HG03558 (cell line): ENCODE data around the gene WNT9B.

Source experiments
- ATAC-seq: cut with Tn5 transposase; IDR thresholded peaks from one replicate; pipeline ENCODE4 v1.9.1; 2021; ENCODE audit warnings: moderate number of reproducible peaks; ENCODE audit not compliant: unreplicated experiment; ENCODE audit errors: extremely low read depth

The WNT9B gene

GRCh38 chr17:46850688-46851028, 725 bp upstream of the WNT9B start:
- no peak for ATAC-seq

GRCh38 chr17:46853896-46854444, 2.6 kb downstream of the WNT9B start:
- no peak for ATAC-seq

GRCh38 chr17:46854515-46854914, 3.1 kb downstream of the WNT9B start:
- ATAC-seq, result no peak

DNA sequence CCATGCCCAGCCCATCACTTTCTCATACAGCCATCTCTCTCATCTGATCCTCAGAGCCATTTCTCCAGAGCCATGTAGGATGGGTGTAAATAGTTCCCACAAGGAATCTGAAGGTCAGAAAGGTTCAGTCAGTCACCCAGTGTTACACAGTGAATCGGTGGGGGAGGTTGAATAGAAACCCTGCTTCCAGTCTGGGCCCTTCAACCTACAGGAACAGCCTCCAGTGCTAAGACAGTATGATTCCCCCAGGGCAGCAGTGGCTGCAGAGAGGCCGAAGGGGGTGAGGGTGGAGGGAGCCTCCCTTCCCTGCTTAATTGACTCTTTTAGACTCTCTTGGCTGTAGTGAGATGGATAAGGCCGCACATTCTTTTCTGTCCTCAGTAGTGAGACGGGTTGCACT, 3.6 kb downstream of the WNT9B start:
- ATAC-seq, result no peak

- no peak for ATAC-seq
These were observed 6.2 kb downstream of the WNT9B start for GRCh38 chr17:46857600-46857999.

GRCh38 chr17:46859996-46860395, 8.6 kb downstream of the WNT9B start:
- ATAC-seq, result no peak

DNA sequence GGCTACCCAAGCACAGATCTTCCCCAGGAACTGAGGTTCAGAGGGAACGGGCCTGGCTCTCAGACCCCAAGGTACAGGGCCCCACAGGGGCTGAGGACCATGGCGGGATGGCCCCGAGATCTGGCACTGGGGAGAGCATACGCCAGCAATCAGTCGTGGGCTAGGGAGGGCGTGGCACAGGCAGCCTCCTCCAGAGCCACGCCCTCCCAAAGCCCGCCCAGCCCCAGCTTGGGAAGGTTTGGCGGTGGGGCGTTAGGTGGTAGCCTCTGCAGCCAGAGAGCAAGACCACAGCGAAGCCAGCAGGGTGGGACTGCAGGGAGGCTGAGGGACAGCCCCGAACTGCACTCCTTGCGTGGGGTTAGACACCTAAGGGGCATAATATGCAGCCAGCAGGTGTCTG, 11.6 kb downstream of the WNT9B start:
- ATAC-seq, result no peak

DNA sequence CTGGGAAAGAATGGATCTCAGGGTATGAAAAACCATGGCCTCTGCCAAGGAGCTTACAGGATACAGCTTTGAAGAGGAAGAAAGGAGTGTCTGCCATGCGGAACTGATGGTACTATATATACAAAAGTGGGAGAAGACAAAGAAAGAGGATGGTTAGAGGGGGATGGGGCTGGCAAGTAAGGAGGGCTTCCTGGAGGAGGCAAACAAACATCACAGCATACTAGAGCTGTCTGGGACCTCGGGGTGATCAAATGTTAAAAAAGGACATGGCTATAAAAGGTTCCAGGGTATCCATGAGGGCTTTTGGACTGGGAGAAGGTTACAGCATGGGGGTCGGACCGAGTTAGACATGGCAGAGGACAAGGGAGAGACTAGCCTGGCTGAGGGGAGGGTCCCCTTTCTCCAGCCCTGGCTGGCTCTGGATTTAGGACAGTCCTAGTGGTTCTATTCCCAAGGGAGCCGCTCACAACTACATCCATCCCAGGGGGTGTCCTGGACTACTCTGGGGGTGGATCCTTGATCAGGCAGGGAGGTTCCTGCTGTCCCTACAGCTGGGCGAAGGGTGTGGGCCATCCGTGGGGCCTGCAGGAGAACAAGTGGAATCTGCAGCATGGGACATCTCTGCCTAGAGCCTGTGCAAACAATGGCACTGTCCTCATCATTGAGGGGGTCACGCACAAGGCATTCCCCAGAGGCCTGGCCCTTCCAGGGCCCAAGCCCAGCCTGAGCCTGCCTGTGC, 12.2 kb downstream of the WNT9B start:
- ATAC-seq, result no peak

DNA sequence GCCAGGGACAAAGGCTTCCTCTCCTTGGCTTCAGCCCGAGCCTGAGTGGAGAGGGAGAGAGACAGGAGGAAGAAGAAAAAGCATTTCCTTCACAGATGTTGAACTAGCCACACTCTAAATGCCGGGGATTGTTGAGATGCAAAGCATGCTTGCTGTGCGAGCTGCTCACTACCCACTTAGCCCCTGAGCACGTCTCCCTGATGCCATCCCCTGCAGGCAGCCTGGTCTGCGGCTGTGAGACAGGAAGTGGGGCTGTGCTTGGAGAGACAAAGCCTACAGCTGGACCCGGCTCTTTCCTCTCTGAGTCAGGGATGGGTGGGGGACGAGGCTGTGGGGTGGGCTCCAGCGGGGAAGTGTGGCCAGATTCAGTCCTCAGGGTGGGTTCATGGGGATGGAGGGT, 13.7 kb downstream of the WNT9B start:
- no peak for ATAC-seq

GRCh38 chr17:46866325-46866724, 14.9 kb downstream of the WNT9B start:
- ATAC-seq, result no peak

DNA sequence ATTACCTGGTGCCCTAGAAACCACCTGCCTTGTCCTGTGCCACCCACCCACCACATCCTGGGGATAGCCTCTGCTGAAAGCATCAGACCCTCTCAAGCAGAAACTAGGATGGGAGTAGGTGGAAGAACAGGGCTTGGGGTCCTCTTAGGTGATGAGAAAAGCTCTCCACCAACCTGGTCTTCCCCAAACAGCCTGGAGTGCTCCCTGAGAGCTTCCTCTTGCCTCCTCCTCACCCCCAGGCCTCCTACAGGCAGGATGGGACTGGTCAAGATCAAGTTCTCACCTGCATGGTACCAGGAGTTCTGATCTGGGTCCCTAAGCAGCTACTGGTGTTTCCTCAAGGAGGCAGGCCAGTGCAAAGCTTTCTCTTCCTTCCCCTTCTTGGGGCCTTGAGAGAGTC, 15.4 kb downstream of the WNT9B start:
- no peak for ATAC-seq

DNA sequence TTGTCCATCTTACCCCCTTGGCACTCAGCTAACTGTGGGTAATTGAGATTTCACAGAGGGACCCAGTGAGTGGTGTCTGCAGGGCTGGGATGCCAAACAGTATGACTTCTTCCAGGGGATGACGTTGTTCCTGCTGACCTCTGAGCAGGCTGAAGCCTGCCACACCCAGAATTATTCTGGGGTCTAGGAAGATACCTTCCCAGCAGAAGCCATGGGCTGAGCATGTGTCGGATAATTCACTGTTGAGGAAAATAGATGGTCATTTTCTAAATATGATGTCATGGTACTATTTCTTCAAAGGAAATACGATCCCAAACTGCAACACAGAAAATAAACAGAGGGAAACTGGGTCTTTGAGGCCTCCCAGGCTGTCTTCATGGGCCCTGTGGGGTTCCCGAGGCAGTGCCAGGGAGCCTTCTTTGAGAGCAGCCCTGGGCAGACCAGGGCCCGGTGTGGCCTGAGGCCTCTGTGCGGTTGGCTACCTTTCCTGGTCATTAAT, 17.4 kb downstream of the WNT9B start:
- ATAC-seq, result no peak

- no peak for ATAC-seq
These were observed 17.9 kb downstream of the WNT9B start for GRCh38 chr17:46869296-46869695.

DNA sequence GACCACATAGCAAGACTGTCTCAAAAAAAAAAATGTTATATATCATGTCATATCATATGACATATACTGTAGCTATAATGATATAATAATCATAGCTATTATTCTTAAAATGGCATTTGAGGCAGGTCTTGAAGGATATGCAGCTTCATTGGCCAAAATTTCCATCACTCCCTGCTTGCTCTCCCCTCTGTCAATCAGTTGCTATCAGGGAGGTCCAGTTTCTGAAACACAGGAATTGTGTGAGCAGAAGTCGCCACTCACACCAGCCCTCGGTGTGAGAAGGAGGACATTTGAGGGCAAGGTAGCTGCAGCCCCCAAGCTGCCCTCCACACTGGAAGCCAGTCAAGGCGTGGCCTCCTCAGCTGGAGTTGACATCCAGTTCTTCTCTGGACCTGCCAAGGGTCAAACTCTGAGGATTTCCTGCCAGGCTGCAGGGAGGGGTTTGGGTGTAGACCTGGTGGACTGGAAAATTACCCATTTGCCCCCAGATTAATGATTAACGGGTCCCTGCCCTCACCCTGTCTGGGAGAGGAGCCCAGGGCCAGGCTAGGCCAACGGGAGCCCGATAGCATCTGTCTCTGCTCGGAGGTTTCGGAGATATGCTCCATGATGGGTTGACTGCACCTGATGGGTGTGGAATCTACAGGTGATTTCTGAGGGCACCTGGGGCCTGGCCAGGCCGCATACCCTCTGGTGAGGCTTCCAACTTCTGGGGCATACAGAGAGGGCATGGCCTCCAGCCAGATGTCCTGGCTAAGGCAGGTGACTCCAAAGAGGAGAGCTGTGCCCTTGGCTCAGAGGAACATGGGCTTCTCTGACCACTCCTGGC, 18.8 kb downstream of the WNT9B start:
- ATAC-seq, result no peak

DNA sequence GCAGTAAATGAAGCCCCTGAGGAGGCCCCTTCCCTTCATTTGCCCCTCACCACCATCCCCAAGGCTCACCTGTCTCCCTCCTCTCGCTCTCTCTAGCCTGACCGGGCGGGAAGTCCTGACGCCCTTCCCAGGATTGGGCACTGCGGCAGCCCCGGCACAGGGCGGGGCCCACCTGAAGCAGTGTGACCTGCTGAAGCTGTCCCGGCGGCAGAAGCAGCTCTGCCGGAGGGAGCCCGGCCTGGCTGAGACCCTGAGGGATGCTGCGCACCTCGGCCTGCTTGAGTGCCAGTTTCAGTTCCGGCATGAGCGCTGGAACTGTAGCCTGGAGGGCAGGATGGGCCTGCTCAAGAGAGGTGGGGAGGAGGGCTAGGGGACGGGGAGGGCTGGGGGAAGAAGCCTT, 21.0 kb downstream of the WNT9B start:
- ATAC-seq, result no peak

- ATAC-seq, result no peak
These were observed 22.7 kb downstream of the WNT9B start for GRCh38 chr17:46873941-46874645.

GRCh38 chr17:46874906-46875305, 23.5 kb downstream of the WNT9B start:
- no peak for ATAC-seq

GRCh38 chr17:46875849-46876352, 24.5 kb downstream of the WNT9B start:
- ATAC-seq, result no peak

- ATAC-seq, result no peak
These were observed 25.0 kb downstream of the WNT9B start for GRCh38 chr17:46876353-46876887.

- ATAC-seq, result no peak
These were observed 25.5 kb downstream of the WNT9B start for GRCh38 chr17:46876926-46877325.
